ENCODE measurements around the gene TSSK3.

The TSSK3 gene

GRCh38 chr1:32376199-32376598, 13.9 kb downstream of the TSSK3 start:
- H3K4me3 ChIP-seq (replicated peaks; ENCODE audit: low read depth, low read length): no peak overlapping the region
- no peak for DNase-seq (ENCODE audit: low read depth)
- TF ChIP-seq CTCF (IDR thresholded peaks at IDR 0.05; ENCODE audit: low read length, missing control alignments): no peak

GRCh38 chr1:32377541-32378220, 15.3 kb downstream of the TSSK3 start:
- no peak for DNase-seq (ENCODE audit: low read depth)
- H3K4me3 ChIP-seq (replicated peaks; ENCODE audit: low read depth, low read length): no peak overlapping the region
- no peak for TF ChIP-seq CTCF (IDR thresholded peaks at IDR 0.05; ENCODE audit: low read length, missing control alignments)

GRCh38 chr1:32380057-32380456, 17.7 kb downstream of the TSSK3 start:
- no peak for TF ChIP-seq CTCF (IDR thresholded peaks at IDR 0.05; ENCODE audit: low read length, missing control alignments)
- no peak overlapping the region for H3K4me3 ChIP-seq (replicated peaks; ENCODE audit: low read depth, low read length)
- DNase-seq (ENCODE audit: low read depth): no peak

- DNase-seq (ENCODE audit: low read depth): no peak
- no peak overlapping the region for H3K4me3 ChIP-seq (replicated peaks; ENCODE audit: low read depth, low read length)
- no peak for TF ChIP-seq CTCF (IDR thresholded peaks at IDR 0.05; ENCODE audit: low read length, missing control alignments)
Measured at GRCh38 chr1:32386676-32387392, 24.5 kb downstream of the TSSK3 start.

GRCh38 chr1:32388641-32389040, 26.3 kb downstream of the TSSK3 start:
- no peak overlapping the region for H3K4me3 ChIP-seq (replicated peaks; ENCODE audit: low read depth, low read length)
- no peak for TF ChIP-seq CTCF (IDR thresholded peaks at IDR 0.05; ENCODE audit: low read length, missing control alignments)

GRCh38 chr1:32390904-32391870, 28.8 kb downstream of the TSSK3 start:
- TF ChIP-seq CTCF (IDR thresholded peaks at IDR 0.05; ENCODE audit: low read length, missing control alignments): no peak
- DNase-seq (ENCODE audit: low read depth): peak; percentile 38

More at GRCh38 chr1:32388641-32389040, 26.3 kb downstream of the TSSK3 start:
- peak; percentile 43 for DNase-seq (ENCODE audit: low read depth)

More at GRCh38 chr1:32390904-32391870, 28.8 kb downstream of the TSSK3 start:
- no peak overlapping the region for H3K4me3 ChIP-seq (replicated peaks; ENCODE audit: low read depth, low read length)

Data from fibroblast of pulmonary artery (primary cell).